ENCODE data around the gene AFG1L.
"Not testable (repeated sequence)": the region's sequence is repeated elsewhere in the genome, so short reads cannot be mapped to it uniquely, and the experiment has no call there.

AFG1L gene

GRCh38 chr6:108288742-108289141 is 6.1 kb upstream of the AFG1L start:
- no peak for DNase-seq (ENCODE audit: low read depth in 2 of 2)

GRCh38 chr6:108291091-108291490 is 3.8 kb upstream of the AFG1L start:
- no peak for DNase-seq (ENCODE audit: low read depth in 2 of 2)

- not testable (repeated sequence) for DNase-seq (ENCODE audit: low read depth in 2 of 2)
Measured at GRCh38 chr6:108292561-108292960, 2.3 kb upstream of the AFG1L start.

- DNase-seq (ENCODE audit: low read depth in 2 of 2), result no peak
Measured at GRCh38 chr6:108293527-108294296, 1.1 kb upstream of the AFG1L start.

- DNase-seq (ENCODE audit: low read depth in 2 of 2), result no peak
Measured at GRCh38 chr6:108294297-108294726, 542 bp upstream of the AFG1L start.

GRCh38 chr6:108295676-108296075 is 822 bp downstream of the AFG1L start:
- DNase-seq (ENCODE audit: low read depth in 2 of 2), result no peak

GRCh38 chr6:108302386-108302785 is 7.5 kb downstream of the AFG1L start:
- DNase-seq (ENCODE audit: low read depth in 2 of 2), result no peak

GRCh38 chr6:108304646-108305045 is 9.8 kb downstream of the AFG1L start:
- no peak for DNase-seq (ENCODE audit: low read depth in 2 of 2)

GRCh38 chr6:108308641-108309040 is 13.8 kb downstream of the AFG1L start:
- not testable (repeated sequence) for DNase-seq (ENCODE audit: low read depth in 2 of 2)

- no peak for DNase-seq (ENCODE audit: low read depth in 2 of 2)
Measured at GRCh38 chr6:108309844-108310243, 15.0 kb downstream of the AFG1L start.

- no peak for DNase-seq (ENCODE audit: low read depth in 2 of 2)
Measured at GRCh38 chr6:108312605-108313004, 17.8 kb downstream of the AFG1L start.

- DNase-seq (ENCODE audit: low read depth in 2 of 2), result no peak
Measured at GRCh38 chr6:108321253-108321747, 26.4 kb downstream of the AFG1L start.

- DNase-seq (ENCODE audit: low read depth in 2 of 2), result no peak
Measured at GRCh38 chr6:108322728-108323127, 27.9 kb downstream of the AFG1L start.

- no peak for DNase-seq (ENCODE audit: low read depth in 2 of 2)
Measured at GRCh38 chr6:108323710-108324466, 29.0 kb downstream of the AFG1L start.

- DNase-seq (ENCODE audit: low read depth in 2 of 2), result not testable (repeated sequence)
Measured at GRCh38 chr6:108330221-108330785, 35.4 kb downstream of the AFG1L start.

- DNase-seq (ENCODE audit: low read depth in 2 of 2), result no peak
Measured at GRCh38 chr6:108330806-108331205, 36.0 kb downstream of the AFG1L start.

- DNase-seq (ENCODE audit: low read depth in 2 of 2), result no peak
Measured at GRCh38 chr6:108331982-108332381, 37.1 kb downstream of the AFG1L start.

GRCh38 chr6:108336971-108337370 is 42.1 kb downstream of the AFG1L start:
- no peak for DNase-seq (ENCODE audit: low read depth in 2 of 2)

GRCh38 chr6:108337721-108338120 is 42.9 kb downstream of the AFG1L start:
- no peak for DNase-seq (ENCODE audit: low read depth in 2 of 2)

- DNase-seq (ENCODE audit: low read depth in 2 of 2), result no peak
Measured at GRCh38 chr6:108341372-108341771, 46.5 kb downstream of the AFG1L start.

- no peak for DNase-seq (ENCODE audit: low read depth in 2 of 2)
Measured at GRCh38 chr6:108343894-108344293, 49.0 kb downstream of the AFG1L start.

- DNase-seq (ENCODE audit: low read depth in 2 of 2), result no peak
Measured at GRCh38 chr6:108348655-108349349, 53.9 kb downstream of the AFG1L start.
